ENCODE data around the gene RPTOR. TPM values are rescaled to one million over a fixed set of nuclear protein-coding genes. Genes with fewer than 3 reads are reported as not detected.

The RPTOR gene
- total and polyA plus RNA-seq, 10 of the 15 experiments (the other 5 are each of a cell fraction or from before 2014, with no cell fraction given), result 0.18 to 32.1 (median 7.8) TPM

- FAIRE-seq (no peak), DNase-seq (ENCODE audit: low read depth, low spot score) (no peak), ATAC-seq (no peak)
- no peaks in the 10 kb centered on the region for H3K9me3 ChIP-seq (replicated peaks; ENCODE audit: control insufficient read depth, insufficient read depth, low read length)
- H3K79me2 ChIP-seq (ENCODE audit: control insufficient read depth, insufficient read depth, low read length), result no peaks in the 10 kb centered on the region
- H3K4me1 ChIP-seq (ENCODE audit: control insufficient read depth, insufficient read depth, low read length), result no peaks in the 10 kb centered on the region
- RAD21 ChIA-PET (ENCODE audit: unreplicated experiment), result no interaction called here
- WGBS (ENCODE audit: insufficient coverage, insufficient replicate concordance, low lambda C conversion rate, missing lambda C conversion rate), result 94% methylated on average over 20 of the region's 21 CpGs
- H3K27me3 ChIP-seq (replicated peaks in 1 of 2; ENCODE audit: control insufficient read depth in 2 of 2, insufficient read depth in 2 of 2, low read length in 1 of 2), result no peaks in the 10 kb centered on the region
- H3K4me3 ChIP-seq, result no peak overlapping the region
- intact Hi-C loops (cut with micrococcal nuclease; ENCODE audit: unreplicated experiment) (no loop called here), in situ Hi-C loops (cut with MboI) (no loop called here)
- CTCF ChIA-PET, result no interaction called here
- POLR2A ChIA-PET, result no interaction called here
- H2AFZ ChIP-seq (ENCODE audit: control insufficient read depth, low read depth, low read length), result no peak overlapping the region
- H3K4me2 ChIP-seq (ENCODE audit: control insufficient read depth, insufficient read depth), result no peak overlapping the region
- SMC1A ChIA-PET (ENCODE audit: uncharacterized antibody, unreplicated experiment), result no interaction called here
- no peaks in the 10 kb centered on the region for H4K20me1 ChIP-seq (ENCODE audit: control insufficient read depth, insufficient read depth)
- peaks cover 0 to 3% of the 10 kb centered on the region in 2 experiments; a peak in 2 of 4 replicates for H3K36me3 ChIP-seq (ENCODE audit: control insufficient read depth in 2 of 2, insufficient read depth in 2 of 2, low read length in 1 of 2)
- TF ChIP-seq, protein P1, sequence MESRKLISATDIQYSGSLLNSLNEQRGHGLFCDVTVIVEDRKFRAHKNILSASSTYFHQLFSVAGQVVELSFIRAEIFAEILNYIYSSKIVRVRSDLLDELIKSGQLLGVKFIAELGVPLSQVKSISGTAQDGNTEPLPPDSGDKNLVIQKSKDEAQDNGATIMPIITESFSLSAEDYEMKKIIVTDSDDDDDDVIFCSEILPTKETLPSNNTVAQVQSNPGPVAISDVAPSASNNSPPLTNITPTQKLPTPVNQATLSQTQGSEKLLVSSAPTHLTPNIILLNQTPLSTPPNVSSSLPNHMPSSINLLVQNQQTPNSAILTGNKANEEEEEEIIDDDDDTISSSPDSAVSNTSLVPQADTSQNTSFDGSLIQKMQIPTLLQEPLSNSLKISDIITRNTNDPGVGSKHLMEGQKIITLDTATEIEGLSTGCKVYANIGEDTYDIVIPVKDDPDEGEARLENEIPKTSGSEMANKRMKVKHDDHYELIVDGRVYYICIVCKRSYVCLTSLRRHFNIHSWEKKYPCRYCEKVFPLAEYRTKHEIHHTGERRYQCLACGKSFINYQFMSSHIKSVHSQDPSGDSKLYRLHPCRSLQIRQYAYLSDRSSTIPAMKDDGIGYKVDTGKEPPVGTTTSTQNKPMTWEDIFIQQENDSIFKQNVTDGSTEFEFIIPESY (IDR thresholded peaks at IDR 0.05), result no peak
- TF ChIP-seq TCF3 (IDR thresholded peaks at IDR 0.05; ENCODE audit: borderline replicate concordance, insufficient read depth, low read depth, low read length), result 0 out of 2 replicates have a peak, but pooled peaks have one; percentile 41
- TF ChIP-seq SIN3A (IDR thresholded peaks at IDR 0.05; ENCODE audit: low read depth, low read length), result no peak
- 0 out of 2 replicates have a peak, but pooled peaks have one; percentile 9 for TF ChIP-seq POLR2A (IDR thresholded peaks at IDR 0.05; ENCODE audit: low read depth, low read length)
- TF ChIP-seq, protein P2, sequence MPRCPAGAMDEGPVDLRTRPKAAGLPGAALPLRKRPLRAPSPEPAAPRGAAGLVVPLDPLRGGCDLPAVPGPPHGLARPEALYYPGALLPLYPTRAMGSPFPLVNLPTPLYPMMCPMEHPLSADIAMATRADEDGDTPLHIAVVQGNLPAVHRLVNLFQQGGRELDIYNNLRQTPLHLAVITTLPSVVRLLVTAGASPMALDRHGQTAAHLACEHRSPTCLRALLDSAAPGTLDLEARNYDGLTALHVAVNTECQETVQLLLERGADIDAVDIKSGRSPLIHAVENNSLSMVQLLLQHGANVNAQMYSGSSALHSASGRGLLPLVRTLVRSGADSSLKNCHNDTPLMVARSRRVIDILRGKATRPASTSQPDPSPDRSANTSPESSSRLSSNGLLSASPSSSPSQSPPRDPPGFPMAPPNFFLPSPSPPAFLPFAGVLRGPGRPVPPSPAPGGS (IDR thresholded peaks at IDR 0.05; ENCODE audit: borderline replicate concordance, insufficient read depth, low read depth, low read length, poor library complexity, severe bottlenecking), result peak; percentile 25
- H3K27ac ChIP-seq (ENCODE audit: control insufficient read depth, insufficient read depth), result no peak overlapping the region
- no peak overlapping the region for H3K9ac ChIP-seq (ENCODE audit: control insufficient read depth, insufficient read depth, low read length)
- BruUV-seq (replicated peaks), result no TSS peak
Measured at GRCh38 chr17:80947200-80947940, 402.7 kb downstream of the RPTOR start.
